Suppressor macrophage (primary cell): ENCODE data around the gene ARHGAP15.

Experiments used
- DNase-seq, 4 experiments: peaks; one replicate each; pipeline ENCODE4 v3.0.0-alpha.2; 2020 to 2022

ARHGAP15 gene

GRCh38 chr2:143345887-143346787 is 216.9 kb downstream of the ARHGAP15 start:
- DNase-seq: no peak

GRCh38 chr2:143347271-143347695 is 218.1 kb downstream of the ARHGAP15 start:
- DNase-seq: no peak

- peak in 2 of 4 experiments; percentile 12 to 22 for DNase-seq
These were observed 218.7 kb downstream of the ARHGAP15 start for GRCh38 chr2:143347901-143348414.

GRCh38 chr2:143354050-143354750 is 225.0 kb downstream of the ARHGAP15 start:
- DNase-seq: no peak

- DNase-seq: no peak
These were observed 226.7 kb downstream of the ARHGAP15 start for GRCh38 chr2:143355870-143356269.

GRCh38 chr2:143356336-143356735 is 227.1 kb downstream of the ARHGAP15 start:
- DNase-seq: no peak

- DNase-seq: no peak
These were observed 227.7 kb downstream of the ARHGAP15 start for GRCh38 chr2:143356736-143357446.

- no peak for DNase-seq
These were observed 228.7 kb downstream of the ARHGAP15 start for GRCh38 chr2:143357966-143358365.

GRCh38 chr2:143361346-143361745 is 232.1 kb downstream of the ARHGAP15 start:
- no peak for DNase-seq

GRCh38 chr2:143371616-143372015 is 242.4 kb downstream of the ARHGAP15 start:
- DNase-seq: no peak

GRCh38 chr2:143375384-143375880 is 246.2 kb downstream of the ARHGAP15 start:
- no peak for DNase-seq

GRCh38 chr2:143378996-143379395 is 249.8 kb downstream of the ARHGAP15 start:
- DNase-seq: no peak

- no peak for DNase-seq
These were observed 250.7 kb downstream of the ARHGAP15 start for GRCh38 chr2:143379955-143380354.

GRCh38 chr2:143382573-143382972 is 253.4 kb downstream of the ARHGAP15 start:
- DNase-seq: no peak

GRCh38 chr2:143383016-143383415 is 253.8 kb downstream of the ARHGAP15 start:
- DNase-seq: no peak

- DNase-seq: no peak
These were observed 254.9 kb downstream of the ARHGAP15 start for GRCh38 chr2:143384111-143384510.

- no peak for DNase-seq
These were observed 261.0 kb downstream of the ARHGAP15 start for GRCh38 chr2:143390171-143390570.

- DNase-seq: no peak
These were observed 263.1 kb downstream of the ARHGAP15 start for GRCh38 chr2:143392358-143392757.

GRCh38 chr2:143394062-143394461 is 264.8 kb downstream of the ARHGAP15 start:
- DNase-seq: no peak

GRCh38 chr2:143397884-143398614 is 268.8 kb downstream of the ARHGAP15 start:
- DNase-seq: peak in 2 of 4 experiments; percentile 3 to 10

GRCh38 chr2:143398781-143399180 is 269.6 kb downstream of the ARHGAP15 start:
- no peak for DNase-seq

GRCh38 chr2:143399631-143400069 is 270.4 kb downstream of the ARHGAP15 start:
- DNase-seq: no peak
